GM04504 (cell line): ENCODE results near the gene TLK2.
"Not testable (repeated sequence)": the region's sequence is repeated elsewhere in the genome, so short reads cannot be mapped to it uniquely, and the experiment has no call there.

Experiments
- DNase-seq: peaks from one replicate; pipeline ENCODE4 v3.0.0-alpha.2; 2012; ENCODE audit warnings: low read depth

Gene TLK2

DNA sequence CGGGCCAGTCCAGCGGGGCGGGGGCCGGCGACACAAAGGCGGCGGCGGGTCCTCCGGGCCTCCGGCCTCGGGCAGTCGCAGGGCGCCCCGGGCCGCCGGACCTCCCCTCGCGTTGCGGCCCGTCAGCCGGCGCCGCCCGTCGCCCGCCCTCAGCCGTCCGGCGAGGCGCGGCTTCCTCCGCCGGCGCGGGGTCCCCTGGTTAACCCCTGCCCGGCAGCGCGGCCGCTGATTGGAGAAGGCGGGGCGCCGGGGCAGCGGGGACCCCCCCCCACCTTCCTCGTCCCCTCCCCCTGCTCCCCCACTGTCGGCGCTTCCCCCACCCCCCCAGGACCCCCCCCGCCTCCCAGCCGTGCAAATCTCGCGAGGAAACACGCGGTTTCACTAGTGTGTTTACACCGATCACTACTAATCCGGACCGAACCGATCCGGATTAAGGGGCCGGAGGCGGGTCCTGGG, at the start of gene TLK2:
Gene TLK2, plus strand, starts transcription at position 402 of the 456 bp plus-strand sequence. CDS start 2,301 bp downstream, outside the sequence.
- peak; percentile 54 for DNase-seq

- not testable (repeated sequence) for DNase-seq
Measured at GRCh38 chr17:62435251-62435650, 43.4 kb upstream of the TLK2 start.

DNA sequence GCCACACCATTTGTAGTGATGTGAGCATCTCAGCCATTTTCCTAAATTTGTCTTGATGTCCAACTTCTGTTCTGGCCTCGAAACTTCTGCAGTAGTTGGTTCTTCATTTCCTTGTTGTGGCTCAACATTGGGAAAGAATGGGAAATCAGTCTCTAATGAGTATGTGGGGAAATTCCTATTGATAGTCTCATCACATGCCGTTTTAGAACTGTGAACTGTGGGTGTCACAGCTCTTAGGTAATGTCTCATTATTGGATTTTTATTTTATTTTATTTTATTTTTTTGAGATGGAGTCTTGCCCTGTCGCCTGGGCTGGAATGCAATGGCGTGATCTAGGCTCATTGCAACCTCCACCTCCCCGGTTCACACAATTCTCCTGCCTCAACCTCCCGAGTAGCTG, 37.4 kb upstream of the TLK2 start:
- not testable (repeated sequence) for DNase-seq

DNA sequence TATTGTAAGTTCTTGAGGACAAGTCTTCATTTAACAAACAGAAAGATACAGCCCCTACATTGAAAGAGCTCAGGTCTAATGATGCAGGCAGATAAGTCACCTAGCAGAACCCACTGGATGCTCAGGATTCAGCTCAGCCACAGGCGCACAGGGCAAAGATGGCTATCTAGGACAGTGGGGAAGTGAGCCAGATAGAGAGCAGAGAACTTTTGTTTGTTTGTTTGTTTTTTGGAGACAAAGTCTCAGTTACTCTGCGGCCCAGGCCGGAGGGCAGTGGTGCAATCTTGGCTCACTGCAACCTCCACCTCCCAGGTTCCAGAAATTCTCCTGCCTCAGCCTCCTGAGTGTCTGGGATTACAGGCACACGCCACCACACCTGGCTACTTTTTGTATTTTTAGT, 34.6 kb upstream of the TLK2 start:
- no peak for DNase-seq

DNA sequence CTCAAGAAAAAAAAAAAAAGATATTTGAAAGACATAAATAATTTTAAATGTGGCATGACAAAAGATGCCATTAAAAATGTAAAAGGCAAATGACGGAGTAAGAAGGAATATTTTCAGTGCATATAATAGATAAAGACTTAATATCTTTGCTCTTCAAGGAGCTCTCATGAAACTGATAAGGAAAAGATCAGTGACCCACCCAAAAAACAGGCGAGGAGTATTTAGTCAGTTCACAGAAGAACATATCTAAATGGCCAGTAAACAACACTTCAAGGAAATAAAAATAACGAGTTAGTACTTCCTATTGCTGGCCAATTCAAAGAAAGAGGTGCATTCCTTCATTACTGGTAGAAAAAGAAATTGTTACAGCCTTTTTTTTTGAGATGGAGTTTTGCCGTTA, 32.8 kb upstream of the TLK2 start:
- DNase-seq, result not testable (repeated sequence)

DNA sequence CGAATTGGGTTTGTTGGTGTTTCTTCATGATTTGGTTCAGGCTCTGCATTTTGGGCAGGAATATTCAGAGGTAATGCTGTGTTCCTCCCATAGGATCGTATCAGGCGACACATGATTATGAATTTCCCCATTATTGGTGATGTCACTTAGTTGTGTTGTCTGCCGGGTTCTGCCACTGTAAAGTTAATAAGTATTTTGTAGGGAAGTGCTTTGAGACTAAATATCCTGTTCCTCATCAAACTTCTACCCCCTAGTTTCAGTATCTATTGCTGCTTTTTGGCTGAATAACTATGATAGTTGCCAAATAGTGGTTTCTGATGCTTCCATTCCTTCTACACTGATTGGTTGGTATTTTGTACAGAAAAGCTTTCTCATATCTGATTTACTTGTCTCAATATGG, 26.4 kb upstream of the TLK2 start:
- not testable (repeated sequence) for DNase-seq

GRCh38 chr17:62453041-62453440, 25.6 kb upstream of the TLK2 start:
- not testable (repeated sequence) for DNase-seq

- DNase-seq, result not testable (repeated sequence)
Measured at GRCh38 chr17:62453656-62454055, 25.0 kb upstream of the TLK2 start.

DNA sequence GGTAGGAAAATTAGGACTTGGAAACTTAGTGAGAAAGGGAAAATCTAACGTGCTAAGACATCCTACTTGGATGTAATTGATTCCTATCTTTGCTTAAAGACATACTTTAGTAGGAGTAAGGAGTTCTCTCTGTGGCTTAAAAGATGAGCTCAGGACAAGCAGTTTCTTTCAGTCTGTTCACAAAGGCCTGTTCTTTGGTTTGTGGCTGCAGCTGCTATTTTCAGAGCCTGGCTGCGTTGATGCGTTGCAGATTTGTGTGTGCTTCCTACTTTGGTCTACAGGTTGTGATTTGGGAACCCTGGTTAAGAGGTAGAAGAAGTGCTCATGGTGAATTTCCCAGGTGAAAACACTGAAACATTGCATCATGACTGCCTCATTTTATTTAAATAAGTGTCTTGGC, 24.5 kb upstream of the TLK2 start:
- not testable (repeated sequence) for DNase-seq

- DNase-seq, result no peak
Measured at GRCh38 chr17:62456016-62456415, 22.6 kb upstream of the TLK2 start.

GRCh38 chr17:62458483-62458882, 20.1 kb upstream of the TLK2 start:
- not testable (repeated sequence) for DNase-seq

DNA sequence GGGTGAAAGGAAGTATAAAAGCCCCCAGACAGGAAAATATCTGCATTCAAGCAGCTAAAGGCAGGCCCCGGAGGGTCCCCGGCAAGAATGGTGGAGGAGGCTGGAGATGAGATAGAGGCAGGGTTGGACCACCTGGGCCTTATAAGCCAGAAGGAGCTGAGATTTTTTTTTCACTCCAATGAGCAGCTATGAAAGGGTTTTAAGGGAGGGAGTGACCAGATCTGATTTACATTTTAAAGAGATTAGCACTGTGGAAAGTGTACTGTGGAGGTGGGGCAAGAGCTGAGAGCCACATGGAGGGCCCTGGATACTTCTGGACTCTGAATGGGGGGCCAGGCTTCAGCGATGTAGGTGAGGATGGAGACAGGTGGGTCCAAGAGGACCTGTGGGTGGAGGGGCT, 14.2 kb upstream of the TLK2 start:
- not testable (repeated sequence) for DNase-seq

GRCh38 chr17:62465271-62465670, 13.4 kb upstream of the TLK2 start:
- DNase-seq, result not testable (repeated sequence)

GRCh38 chr17:62470666-62471379, 7.8 kb upstream of the TLK2 start:
- not testable (repeated sequence) for DNase-seq

DNA sequence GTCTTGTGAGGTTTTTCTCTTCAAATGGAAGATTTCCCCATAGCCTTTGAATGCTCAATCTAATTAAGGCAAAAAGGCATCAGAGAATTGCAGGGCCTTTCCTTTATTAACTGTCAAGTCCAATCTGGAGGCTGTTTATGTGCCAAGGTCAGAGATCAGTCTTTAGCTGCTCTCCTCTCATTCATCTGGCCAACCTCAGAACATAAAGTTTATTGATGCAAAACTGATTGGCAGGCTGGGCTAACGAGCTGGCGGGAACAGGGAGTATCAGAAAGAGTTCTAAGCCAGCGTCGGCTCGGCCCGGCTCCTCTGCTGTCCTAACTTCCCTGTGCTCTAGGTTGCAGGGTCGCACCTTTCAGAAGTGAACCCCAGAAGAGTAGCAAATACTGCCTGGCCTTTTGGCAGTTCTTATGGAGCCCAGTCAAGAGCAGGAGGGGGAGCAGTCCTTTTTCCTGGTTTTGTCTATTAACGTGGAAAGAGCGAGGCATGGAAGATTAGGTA, 7.2 kb upstream of the TLK2 start:
- not testable (repeated sequence) for DNase-seq

- DNase-seq, result not testable (repeated sequence)
Measured at GRCh38 chr17:62473030-62473982, 5.3 kb upstream of the TLK2 start.

- DNase-seq, result not testable (repeated sequence)
Measured at GRCh38 chr17:62477111-62477510, 1.5 kb upstream of the TLK2 start.

DNA sequence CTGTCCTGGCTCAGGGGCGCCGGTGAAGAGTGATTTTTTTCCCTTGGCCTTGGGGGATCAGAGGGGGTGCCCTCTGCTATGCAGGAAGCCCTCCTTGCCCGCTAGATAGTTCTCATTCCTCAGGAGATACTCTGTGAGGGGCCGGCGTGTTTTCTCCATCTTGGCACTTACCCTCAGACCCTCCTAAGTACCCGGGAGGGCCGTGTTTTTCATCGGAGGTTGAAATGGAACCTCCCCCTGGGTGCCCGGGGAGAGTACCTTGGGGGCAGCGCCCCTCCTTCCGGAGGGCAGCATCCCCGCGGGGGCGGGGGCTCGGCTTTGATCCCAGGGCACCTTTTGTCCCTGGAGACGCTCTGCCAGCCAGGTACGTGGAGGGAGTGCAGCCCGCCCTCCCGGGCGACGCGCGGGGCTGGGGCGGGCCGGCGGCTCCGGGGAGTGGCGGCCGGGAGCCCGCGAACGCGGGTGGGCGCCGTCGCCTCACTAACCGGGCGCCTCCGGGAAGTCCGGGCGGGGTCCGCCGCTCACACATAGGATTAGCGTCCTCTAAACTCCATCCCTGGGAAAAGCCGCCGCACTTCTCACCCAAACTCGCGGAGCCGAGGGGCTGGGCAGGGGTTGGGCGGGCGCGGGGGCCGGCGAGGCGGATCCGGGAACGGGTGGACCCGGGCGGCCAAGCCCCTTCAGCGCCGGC, 762 bp upstream of the TLK2 start:
- DNase-seq, result not testable (repeated sequence)

GRCh38 chr17:62478880-62479638, 434 bp downstream of the TLK2 start:
- not testable (repeated sequence) for DNase-seq

- not testable (repeated sequence) for DNase-seq
Measured at GRCh38 chr17:62479639-62480258, 1.1 kb downstream of the TLK2 start.

DNA sequence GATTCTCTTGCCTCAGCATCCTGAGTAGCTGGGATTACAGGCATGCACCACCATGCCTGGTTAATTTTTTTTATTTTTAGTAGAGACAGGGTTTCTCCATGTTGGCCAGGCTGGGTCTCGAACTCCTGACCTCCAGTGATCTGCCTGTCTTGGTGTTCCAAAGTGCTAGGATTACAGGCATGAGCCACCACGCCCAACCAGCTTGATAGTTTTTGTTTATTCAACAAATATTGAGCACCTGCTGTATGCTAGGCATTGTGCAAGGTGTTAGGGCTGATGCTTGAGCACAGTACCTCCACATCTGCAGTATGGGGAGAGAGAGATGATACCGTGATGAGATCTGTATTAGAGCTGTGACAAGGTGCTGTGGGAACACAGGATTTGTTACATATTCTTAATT, 3.9 kb downstream of the TLK2 start:
- not testable (repeated sequence) for DNase-seq
